ENCODE results near the gene RUBCNL. TPM values are rescaled to one million over a fixed set of nuclear protein-coding genes. Genes with fewer than 3 reads are reported as not detected.

The RUBCNL gene
- total and polyA plus RNA-seq, 2 experiments from 2014 or later = 4.2 to 5.9 TPM

DNA sequence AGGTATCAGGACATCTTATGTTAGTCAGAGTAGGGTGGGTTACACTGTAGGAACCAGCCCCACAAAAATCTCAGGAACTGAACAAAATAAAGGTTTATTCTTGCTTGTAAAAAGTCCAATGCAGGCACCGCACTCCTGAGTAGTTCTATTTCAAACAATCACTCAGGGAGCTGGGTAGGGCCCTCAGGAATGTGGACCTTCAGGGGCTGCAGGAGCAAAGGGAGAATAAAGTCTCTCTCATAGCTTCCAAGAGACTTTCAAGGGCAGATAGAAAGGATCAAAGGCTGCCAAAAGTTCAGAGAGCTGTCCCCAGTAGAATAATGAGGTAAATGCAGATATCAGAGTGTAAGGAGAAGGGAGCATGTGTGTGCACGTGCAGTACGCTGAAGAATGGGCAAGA lies 49.4 kb downstream of the RUBCNL start:
- ATAC-seq = no peak
- Mint-ChIP-seq H3K36me3 (ENCODE audit: low read depth) (no peaks in the 10 kb centered on the region; the same call in 2 of the 3 replicates), H3K27me3 (ENCODE audit: insufficient read depth, low read depth, poor library complexity) (no peaks in the 10 kb centered on the region), H3K9me3 (peaks cover 7% of the 10 kb centered on the region), H3K27ac (no peak overlapping the region), H3K4me1 (peaks cover 6% of the 10 kb centered on the region), H3K4me3 (no peak overlapping the region)
- no peaks in the 10 kb centered on the region for H3K27me3 ChIP-seq (ENCODE audit: insufficient read depth)
- TF ChIP-seq POLR2AphosphoS5 (IDR thresholded peaks at IDR 0.05; ENCODE audit: low read depth) (no peak), CREB1 (CRISPR knock-in tag; IDR thresholded peaks at IDR 0.05; ENCODE audit: low read depth) (no peak), ZNF331 (CRISPR knock-in tag; IDR thresholded peaks at IDR 0.05; ENCODE audit: low read depth) (no peak), EZH2 (IDR thresholded peaks at IDR 0.05; ENCODE audit: low read depth, unreplicated experiment) (no peak), NANOG (IDR thresholded peaks at IDR 0.05; ENCODE audit: borderline replicate concordance) (no peak), JUNB (IDR thresholded peaks at IDR 0.05; ENCODE audit: unreplicated experiment) (no peak), ZNF114 (CRISPR knock-in tag; IDR thresholded peaks at IDR 0.05) (no peak), STAT1 (IDR thresholded peaks at IDR 0.05; ENCODE audit: unreplicated experiment) (no peak), EZH2phosphoT487 (IDR thresholded peaks at IDR 0.05; ENCODE audit: unreplicated experiment) (no peak)
- TF ChIP-seq, protein P1, sequence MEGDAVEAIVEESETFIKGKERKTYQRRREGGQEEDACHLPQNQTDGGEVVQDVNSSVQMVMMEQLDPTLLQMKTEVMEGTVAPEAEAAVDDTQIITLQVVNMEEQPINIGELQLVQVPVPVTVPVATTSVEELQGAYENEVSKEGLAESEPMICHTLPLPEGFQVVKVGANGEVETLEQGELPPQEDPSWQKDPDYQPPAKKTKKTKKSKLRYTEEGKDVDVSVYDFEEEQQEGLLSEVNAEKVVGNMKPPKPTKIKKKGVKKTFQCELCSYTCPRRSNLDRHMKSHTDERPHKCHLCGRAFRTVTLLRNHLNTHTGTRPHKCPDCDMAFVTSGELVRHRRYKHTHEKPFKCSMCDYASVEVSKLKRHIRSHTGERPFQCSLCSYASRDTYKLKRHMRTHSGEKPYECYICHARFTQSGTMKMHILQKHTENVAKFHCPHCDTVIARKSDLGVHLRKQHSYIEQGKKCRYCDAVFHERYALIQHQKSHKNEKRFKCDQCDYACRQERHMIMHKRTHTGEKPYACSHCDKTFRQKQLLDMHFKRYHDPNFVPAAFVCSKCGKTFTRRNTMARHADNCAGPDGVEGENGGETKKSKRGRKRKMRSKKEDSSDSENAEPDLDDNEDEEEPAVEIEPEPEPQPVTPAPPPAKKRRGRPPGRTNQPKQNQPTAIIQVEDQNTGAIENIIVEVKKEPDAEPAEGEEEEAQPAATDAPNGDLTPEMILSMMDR (conservative IDR thresholded peaks at IDR 0.05; ENCODE audit: low read depth in 2 of 2) = no peak
- TF ChIP-seq, protein P2, sequence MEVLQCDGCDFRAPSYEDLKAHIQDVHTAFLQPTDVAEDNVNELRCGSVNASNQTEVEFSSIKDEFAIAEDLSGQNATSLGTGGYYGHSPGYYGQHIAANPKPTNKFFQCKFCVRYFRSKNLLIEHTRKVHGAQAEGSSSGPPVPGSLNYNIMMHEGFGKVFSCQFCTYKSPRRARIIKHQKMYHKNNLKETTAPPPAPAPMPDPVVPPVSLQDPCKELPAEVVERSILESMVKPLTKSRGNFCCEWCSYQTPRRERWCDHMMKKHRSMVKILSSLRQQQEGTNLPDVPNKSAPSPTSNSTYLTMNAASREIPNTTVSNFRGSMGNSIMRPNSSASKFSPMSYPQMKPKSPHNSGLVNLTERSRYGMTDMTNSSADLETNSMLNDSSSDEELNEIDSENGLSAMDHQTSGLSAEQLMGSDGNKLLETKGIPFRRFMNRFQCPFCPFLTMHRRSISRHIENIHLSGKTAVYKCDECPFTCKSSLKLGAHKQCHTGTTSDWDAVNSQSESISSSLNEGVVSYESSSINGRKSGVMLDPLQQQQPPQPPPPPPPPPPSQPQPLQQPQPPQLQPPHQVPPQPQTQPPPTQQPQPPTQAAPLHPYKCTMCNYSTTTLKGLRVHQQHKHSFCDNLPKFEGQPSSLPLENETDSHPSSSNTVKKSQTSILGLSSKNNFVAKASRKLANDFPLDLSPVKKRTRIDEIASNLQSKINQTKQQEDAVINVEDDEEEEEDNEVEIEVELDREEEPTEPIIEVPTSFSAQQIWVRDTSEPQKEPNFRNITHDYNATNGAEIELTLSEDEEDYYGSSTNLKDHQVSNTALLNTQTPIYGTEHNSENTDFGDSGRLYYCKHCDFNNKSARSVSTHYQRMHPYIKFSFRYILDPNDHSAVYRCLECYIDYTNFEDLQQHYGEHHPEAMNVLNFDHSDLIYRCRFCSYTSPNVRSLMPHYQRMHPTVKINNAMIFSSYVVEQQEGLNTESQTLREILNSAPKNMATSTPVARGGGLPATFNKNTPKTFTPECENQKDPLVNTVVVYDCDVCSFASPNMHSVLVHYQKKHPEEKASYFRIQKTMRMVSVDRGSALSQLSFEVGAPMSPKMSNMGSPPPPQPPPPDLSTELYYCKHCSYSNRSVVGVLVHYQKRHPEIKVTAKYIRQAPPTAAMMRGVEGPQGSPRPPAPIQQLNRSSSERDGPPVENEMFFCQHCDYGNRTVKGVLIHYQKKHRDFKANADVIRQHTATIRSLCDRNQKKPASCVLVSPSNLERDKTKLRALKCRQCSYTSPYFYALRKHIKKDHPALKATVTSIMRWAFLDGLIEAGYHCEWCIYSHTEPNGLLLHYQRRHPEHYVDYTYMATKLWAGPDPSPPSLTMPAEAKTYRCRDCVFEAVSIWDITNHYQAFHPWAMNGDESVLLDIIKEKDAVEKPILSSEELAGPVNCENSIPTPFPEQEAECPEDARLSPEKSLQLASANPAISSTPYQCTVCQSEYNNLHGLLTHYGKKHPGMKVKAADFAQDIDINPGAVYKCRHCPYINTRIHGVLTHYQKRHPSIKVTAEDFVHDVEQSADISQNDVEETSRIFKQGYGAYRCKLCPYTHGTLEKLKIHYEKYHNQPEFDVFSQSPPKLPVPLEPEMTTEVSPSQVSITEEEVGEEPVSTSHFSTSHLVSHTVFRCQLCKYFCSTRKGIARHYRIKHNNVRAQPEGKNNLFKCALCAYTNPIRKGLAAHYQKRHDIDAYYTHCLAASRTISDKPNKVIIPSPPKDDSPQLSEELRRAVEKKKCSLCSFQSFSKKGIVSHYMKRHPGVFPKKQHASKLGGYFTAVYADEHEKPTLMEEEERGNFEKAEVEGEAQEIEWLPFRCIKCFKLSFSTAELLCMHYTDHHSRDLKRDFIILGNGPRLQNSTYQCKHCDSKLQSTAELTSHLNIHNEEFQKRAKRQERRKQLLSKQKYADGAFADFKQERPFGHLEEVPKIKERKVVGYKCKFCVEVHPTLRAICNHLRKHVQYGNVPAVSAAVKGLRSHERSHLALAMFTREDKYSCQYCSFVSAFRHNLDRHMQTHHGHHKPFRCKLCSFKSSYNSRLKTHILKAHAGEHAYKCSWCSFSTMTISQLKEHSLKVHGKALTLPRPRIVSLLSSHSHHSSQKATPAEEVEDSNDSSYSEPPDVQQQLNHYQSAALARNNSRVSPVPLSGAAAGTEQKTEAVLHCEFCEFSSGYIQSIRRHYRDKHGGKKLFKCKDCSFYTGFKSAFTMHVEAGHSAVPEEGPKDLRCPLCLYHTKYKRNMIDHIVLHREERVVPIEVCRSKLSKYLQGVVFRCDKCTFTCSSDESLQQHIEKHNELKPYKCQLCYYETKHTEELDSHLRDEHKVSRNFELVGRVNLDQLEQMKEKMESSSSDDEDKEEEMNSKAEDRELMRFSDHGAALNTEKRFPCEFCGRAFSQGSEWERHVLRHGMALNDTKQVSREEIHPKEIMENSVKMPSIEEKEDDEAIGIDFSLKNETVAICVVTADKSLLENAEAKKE (CRISPR knock-in tag; IDR thresholded peaks at IDR 0.05) = no peak
- TF ChIP-seq, protein P3, sequence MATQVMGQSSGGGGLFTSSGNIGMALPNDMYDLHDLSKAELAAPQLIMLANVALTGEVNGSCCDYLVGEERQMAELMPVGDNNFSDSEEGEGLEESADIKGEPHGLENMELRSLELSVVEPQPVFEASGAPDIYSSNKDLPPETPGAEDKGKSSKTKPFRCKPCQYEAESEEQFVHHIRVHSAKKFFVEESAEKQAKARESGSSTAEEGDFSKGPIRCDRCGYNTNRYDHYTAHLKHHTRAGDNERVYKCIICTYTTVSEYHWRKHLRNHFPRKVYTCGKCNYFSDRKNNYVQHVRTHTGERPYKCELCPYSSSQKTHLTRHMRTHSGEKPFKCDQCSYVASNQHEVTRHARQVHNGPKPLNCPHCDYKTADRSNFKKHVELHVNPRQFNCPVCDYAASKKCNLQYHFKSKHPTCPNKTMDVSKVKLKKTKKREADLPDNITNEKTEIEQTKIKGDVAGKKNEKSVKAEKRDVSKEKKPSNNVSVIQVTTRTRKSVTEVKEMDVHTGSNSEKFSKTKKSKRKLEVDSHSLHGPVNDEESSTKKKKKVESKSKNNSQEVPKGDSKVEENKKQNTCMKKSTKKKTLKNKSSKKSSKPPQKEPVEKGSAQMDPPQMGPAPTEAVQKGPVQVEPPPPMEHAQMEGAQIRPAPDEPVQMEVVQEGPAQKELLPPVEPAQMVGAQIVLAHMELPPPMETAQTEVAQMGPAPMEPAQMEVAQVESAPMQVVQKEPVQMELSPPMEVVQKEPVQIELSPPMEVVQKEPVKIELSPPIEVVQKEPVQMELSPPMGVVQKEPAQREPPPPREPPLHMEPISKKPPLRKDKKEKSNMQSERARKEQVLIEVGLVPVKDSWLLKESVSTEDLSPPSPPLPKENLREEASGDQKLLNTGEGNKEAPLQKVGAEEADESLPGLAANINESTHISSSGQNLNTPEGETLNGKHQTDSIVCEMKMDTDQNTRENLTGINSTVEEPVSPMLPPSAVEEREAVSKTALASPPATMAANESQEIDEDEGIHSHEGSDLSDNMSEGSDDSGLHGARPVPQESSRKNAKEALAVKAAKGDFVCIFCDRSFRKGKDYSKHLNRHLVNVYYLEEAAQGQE (IDR thresholded peaks at IDR 0.05; ENCODE audit: unreplicated experiment) = no peak
- TF ChIP-seq, protein P4, sequence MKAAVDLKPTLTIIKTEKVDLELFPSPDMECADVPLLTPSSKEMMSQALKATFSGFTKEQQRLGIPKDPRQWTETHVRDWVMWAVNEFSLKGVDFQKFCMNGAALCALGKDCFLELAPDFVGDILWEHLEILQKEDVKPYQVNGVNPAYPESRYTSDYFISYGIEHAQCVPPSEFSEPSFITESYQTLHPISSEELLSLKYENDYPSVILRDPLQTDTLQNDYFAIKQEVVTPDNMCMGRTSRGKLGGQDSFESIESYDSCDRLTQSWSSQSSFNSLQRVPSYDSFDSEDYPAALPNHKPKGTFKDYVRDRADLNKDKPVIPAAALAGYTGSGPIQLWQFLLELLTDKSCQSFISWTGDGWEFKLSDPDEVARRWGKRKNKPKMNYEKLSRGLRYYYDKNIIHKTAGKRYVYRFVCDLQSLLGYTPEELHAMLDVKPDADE (IDR thresholded peaks at IDR 0.05) = no peak
- no peaks in the 10 kb centered on the region for H4K20me1 ChIP-seq (replicated peaks; ENCODE audit: insufficient read depth)
- no peaks in the 10 kb centered on the region for H3K79me2 ChIP-seq (replicated peaks; ENCODE audit: insufficient read depth)
- no peak for DNase-seq (ENCODE audit: low spot score)
- H3K4me3 ChIP-seq = no peak overlapping the region
- H3K9me2 ChIP-seq (ENCODE audit: insufficient read depth) = 0 out of 2 replicates have a peak, but pooled peaks cover 4% of the 10 kb centered on the region
- no peaks in the 10 kb centered on the region for H3K36me3 ChIP-seq (ENCODE audit: insufficient read depth)
- no peaks in the 10 kb centered on the region for H3F3A ChIP-seq (replicated peaks; ENCODE audit: low read depth)
- H3K4me1 ChIP-seq (ENCODE audit: insufficient read depth) = peaks cover 2% of the 10 kb centered on the region; the same call in 1 of the 2 replicates
- no peak overlapping the region for H3K4me2 ChIP-seq
- no peak overlapping the region for H3K27ac ChIP-seq (ENCODE audit: low read depth)
- no peak overlapping the region for H2AFZ ChIP-seq
